Hepatic stellate cell (primary cell): ENCODE results near the gene WBP2.
A peak's percentile ranks its signal among the peaks of the same experiment; 100 is the strongest.
"Not testable (repeated sequence)": the region's sequence is repeated elsewhere in the genome, so short reads cannot be mapped to it uniquely, and the experiment has no call there.

ENCODE experiments used
- DNase-seq: peaks from one replicate; pipeline ENCODE4 v3.0.0; 2011; ENCODE audit warnings: low spot score

The WBP2 gene

GRCh38 chr17:75888484-75888883 is 33.3 kb upstream of the WBP2 start:
- no peak for DNase-seq

DNA sequence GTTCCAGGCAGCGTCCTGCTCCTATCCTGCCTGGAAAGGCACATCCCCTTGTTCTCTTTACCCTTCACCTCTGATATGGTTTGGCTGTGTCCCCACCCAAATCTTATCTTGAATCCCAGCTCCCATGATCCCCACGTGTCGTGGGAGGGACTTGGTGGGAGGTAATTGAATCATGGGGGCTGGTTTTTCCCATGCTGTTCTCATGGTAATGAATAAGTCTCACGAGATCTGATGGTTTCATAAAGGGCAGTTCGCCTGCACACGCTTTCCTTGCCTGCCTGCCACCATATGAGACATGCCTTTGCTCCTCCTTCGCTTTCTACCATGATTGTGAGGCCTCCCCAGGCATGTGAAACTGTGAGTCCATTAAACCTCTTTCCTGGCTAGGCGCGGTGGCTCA is 30.7 kb upstream of the WBP2 start:
- DNase-seq = not testable (repeated sequence)

DNA sequence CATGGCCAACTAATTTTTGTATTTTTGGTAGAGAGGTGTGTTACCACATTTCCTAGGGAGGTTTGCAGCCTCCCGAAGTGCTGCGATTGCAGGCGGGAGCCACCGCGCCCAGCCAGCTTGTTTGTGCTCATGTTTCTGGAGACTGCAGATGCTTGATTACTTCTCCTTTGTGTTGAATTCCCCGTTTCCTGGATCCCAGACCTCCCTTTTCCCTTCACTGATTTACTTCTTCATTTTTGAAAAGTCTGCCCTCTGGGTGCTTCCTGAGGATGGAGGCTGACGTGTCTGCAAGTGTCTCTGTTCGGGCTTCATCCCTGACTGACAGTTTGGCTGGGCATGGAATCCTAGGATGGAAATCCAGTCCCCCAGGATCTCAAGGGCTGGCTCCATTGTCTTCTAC is 30.3 kb upstream of the WBP2 start:
- DNase-seq = no peak

- DNase-seq = no peak
These were observed 26.7 kb upstream of the WBP2 start for GRCh38 chr17:75881678-75882454.

DNA sequence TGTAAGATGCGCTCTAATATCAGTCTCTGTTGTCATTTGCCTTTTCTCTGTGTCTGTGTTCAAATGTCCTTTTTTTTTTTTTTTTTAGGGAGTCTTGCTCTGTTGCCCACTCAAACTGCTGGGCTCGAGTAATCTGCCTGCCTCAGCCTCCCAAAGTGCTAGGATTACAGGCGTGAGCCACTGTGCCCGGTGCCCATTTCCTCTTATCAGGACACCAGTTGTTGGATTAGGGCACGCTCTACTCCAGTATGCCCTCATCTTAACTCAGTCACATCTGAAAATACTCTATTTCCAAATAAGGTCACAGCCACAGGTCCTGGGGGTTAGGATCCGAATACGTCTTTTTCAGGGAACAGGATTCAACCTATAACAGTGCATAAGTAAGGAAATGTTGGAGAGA is 25.1 kb upstream of the WBP2 start:
- no peak for DNase-seq

- peak; percentile 66 for DNase-seq
These were observed 23.3 kb upstream of the WBP2 start, which contains the start of gene TRIM47 for GRCh38 chr17:75878174-75878998. Gene TRIM47 (minus strand): TSS chr17:75878581. CDS start chr17:75878548, 33 bp downstream.

GRCh38 chr17:75877752-75878173 is 22.6 kb upstream of the WBP2 start:
- DNase-seq = peak; percentile 73

GRCh38 chr17:75876938-75877751 is 22.0 kb upstream of the WBP2 start:
- peak; percentile 91 for DNase-seq

DNA sequence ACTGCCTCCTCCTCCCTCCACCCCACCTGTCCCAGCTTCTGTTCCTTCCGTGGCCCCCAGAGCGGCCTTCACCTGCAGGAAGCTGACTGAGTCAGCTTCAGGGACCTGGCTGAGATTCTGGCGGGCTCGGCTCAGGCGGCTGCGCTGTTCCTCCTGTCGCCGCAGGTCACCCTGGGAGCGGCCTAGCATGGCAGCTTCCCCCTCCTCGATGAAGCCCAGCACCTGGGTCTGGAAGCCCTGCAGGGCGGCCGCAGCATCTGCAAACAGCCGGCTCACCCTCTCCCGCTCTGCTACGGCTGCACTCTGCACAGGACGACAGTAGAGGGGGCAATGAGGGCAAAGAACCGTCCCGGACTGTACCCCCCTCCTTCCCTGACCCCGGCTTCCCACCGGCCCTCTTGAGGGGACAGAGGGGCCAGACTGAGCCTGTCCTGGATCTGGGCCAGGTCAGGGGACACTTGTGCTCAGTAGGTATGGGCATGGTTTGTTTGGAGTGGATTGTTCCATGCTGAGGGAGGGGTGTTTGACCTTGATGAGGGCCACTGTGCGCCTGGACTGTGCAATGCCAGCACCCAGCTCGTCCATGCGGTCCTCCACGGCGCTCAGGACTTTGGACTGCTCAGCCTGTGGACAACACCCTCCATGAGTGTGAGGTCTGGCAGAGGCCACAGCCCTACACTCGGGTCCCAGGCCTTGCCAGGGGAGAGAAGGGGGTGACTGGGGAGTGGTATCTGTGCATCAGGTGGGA is 21.2 kb upstream of the WBP2 start:
- DNase-seq = no peak

DNA sequence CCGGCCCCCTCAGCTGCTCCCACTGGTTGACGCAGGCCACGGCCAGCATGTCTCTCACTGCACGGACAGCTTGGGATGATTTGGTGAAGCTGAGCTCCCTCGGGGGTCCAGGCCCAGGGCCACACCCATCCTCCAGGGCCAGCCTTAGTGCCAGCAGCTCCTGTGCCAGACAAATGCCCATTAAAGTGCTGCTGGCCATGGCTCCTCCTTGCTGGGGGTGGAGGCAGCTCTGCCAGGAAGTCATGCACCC is 20.7 kb upstream of the WBP2 start:
- no peak for DNase-seq

DNA sequence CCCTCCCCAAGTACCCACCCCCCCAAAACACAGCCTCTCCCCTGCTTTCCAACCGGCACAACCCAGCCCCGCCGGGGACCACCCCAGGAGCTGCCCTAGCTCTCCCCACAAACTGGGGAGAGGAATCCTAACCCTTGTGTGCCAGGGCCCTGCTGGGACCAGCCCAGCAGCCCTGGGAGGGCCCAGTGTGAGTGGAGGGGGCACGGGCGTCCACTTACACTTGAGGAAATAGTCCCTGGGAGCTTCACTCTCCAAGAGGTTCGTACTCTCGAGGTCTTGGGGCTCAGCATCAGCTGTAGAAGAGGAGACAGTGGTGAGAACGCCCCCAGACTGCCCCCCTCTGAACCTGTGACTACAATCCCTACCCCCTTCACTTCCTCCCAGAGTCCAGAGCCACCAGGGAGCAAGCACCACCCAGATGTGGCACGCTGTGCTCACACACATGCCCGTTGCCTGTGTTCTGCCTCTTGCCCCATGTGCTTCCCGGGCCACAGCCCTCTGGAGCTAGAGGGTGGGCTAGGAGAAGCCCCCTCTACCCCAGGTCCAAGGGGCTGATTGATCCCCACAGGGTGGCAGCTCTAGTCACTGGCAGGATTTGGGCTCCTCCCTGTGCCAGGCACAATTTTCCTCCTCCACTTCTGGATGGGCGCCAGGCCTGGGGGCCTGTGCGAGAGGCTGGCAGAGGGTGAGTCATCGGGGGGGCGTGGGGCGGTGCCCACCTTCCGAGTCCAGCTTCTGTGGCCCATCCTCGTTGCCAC is 20.2 kb upstream of the WBP2 start:
- no peak for DNase-seq

DNA sequence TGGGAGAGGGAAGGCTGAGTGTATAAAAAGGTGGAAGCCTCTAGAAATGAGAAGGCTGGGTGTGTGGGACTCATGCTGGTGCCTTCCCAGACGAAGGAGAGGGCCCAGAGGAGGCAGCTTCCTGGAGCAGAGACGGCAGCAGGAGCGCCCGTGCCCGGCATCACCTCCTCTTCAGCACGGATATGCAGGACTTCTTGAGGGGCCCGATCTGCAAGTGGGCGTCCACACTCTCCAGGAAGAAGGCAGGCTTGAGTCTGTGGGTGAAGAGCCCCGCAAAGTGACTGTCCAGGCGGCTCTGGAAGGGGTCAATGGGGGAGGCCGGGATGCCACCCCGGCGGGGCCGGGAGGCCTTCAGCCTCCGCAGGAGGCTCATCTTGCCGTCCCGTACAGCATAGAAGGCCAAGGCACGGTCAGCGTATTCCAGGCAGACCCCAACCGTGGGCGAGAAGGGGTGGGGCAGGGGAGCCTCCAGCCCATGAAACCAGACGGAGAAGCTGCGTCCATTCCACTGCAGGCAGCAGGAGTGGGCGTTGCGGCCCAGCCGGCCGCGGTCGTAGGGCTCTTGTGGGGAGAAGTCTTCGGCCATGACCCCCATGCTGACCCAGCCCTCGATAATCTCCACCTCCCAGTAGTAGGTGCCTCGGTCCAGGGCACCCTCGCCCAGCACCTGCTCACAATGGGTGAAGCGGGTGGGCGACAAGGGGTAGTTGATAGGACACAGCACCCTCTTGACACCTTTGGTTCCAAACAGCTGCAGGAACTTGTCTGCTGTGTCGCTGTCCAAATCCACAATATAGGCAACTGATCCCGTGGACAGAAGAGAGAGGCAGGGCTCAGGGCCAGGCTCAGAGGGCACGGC is 19.4 kb upstream of the WBP2 start:
- DNase-seq = no peak

DNA sequence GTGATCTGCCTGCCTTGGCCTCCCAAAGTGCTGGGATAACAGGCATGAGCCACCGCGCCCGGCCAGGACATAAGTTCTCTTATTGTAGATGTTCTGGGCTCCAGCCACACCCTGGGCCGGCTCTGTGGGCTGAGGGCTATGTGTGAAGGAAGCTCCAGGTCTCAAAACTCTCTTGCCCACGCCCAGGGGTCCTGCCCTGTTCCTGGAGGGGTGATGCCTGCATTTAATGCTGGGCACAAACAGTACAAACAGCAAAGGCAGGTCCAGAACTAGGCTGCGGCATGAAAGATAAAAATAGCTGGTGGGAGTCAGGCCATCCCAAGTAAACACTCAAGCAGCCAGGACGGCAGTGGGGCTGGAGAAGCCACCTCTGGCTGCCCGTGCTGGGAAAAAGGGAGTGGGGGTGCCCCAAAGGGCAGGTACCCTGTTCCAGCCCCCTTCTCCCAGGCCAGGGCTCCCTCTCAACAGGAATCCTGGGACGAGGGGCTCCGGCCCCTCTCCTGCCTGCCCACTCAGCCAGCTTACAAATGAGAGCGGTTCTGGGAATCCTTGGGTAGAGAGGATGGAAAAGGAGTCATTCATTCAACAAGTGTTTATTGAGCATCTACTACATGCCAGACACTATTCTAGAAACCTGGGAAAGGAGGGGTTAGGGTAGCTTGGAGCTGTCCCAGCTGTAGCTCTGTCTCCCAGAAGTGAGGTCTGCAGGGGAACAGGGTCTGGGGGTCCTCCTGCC is 18.6 kb upstream of the WBP2 start:
- DNase-seq = no peak

GRCh38 chr17:75872434-75873351 is 17.6 kb upstream of the WBP2 start:
- DNase-seq = peak; percentile 97

- DNase-seq = not testable (repeated sequence)
These were observed 15.1 kb upstream of the WBP2 start for GRCh38 chr17:75870228-75870627.

- no peak for DNase-seq
These were observed 14.4 kb upstream of the WBP2 start for GRCh38 chr17:75869282-75870141.

- not testable (repeated sequence) for DNase-seq
These were observed 13.7 kb upstream of the WBP2 start for GRCh38 chr17:75868730-75869281.
